Erythroblast (primary cell): ENCODE measurements around the gene SLC33A1.

Source experiments
- GATA1 ChIP-seq: IDR thresholded peaks from 2 replicates; pipeline ENCODE4 v1.6.1; 2011; ENCODE audit warnings: low read depth, mild to moderate bottlenecking, control low read depth, low read length, moderate library complexity
- POLR2A ChIP-seq: IDR thresholded peaks from 2 replicates; pipeline ENCODE4 v1.6.1; 2011; ENCODE audit warnings: mild to moderate bottlenecking, low read length

- TF ChIP-seq POLR2A (peak; percentile 98), GATA1 (no peak)
Observed at GRCh38 chr3:155854141-155854940, at the start of gene SLC33A1.
